HL-60 (cell line): Measurements from ENCODE around the gene PKD1L1.

Experiments
- DNase-seq, 2 experiments: peaks; one replicate each; pipeline ENCODE4 v3.0.0-alpha.2; 2010 to 2020; ENCODE audit warnings: low read depth in 1 of 2, low spot score in 1 of 2
- H3K27ac ChIP-seq: fragments of 250-450 bp; sonication (Bioruptor Pico); replicated peaks from 2 replicates; pipeline ENCODE4 v1.5.1; 2020; ENCODE audit warnings: mild to moderate bottlenecking, moderate library complexity
- H3K27me3 ChIP-seq: fragments of 250-450 bp; sonication (Bioruptor Pico); 2 replicates; pipeline ENCODE4 v1.5.1; 2021; ENCODE audit warnings: mild to moderate bottlenecking, moderate library complexity; ENCODE audit not compliant: insufficient read depth, poor library complexity, severe bottlenecking
- H3K4me3 ChIP-seq: replicated peaks from 2 replicates; pipeline ENCODE4 v1.5.1; 2011; ENCODE audit warnings: mild to moderate bottlenecking, control low read depth, low read length; ENCODE audit not compliant: insufficient read depth
- CTCF ChIP-seq: IDR thresholded peaks from one replicate; pipeline ENCODE4 v1.5.1; 2011; ENCODE audit warnings: low read length, control low read depth, inconsistent platforms; ENCODE audit not compliant: insufficient read depth
- GABPA ChIP-seq: IDR thresholded peaks from 2 replicates; pipeline ENCODE4 v1.6.1; 2012; ENCODE audit warnings: low read depth
- POLR2AphosphoS5 ChIP-seq: IDR thresholded peaks from 2 replicates; pipeline ENCODE4 v1.6.1; 2012; ENCODE audit warnings: low read depth
- REST ChIP-seq: IDR thresholded peaks from 2 replicates; pipeline ENCODE4 v1.6.1; 2012; ENCODE audit warnings: low read depth; ENCODE audit not compliant: insufficient replicate concordance
- SPI1 ChIP-seq: IDR thresholded peaks from 2 replicates; pipeline ENCODE4 v1.6.1; 2012; ENCODE audit warnings: low read depth, mild to moderate bottlenecking, borderline replicate concordance

Gene PKD1L1

DNA sequence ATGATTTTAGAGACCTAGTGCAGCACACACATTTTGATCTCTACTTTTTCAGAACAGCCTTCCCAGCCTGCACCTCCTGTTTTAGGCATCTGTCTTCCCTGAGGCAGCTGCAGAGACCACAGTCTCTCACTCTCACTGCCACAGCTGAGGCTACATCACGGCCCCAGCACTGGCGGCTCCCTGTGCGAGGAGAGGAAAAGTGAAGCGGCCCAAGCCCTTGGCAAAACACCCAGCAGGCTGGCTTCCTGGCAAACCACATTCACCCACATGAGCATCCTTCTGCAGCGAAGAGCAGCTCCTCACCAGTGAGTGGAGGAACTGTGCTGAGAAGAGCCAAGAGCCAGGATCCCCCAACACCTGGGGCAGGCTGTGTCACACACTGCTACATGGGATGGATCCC lies 17.2 kb upstream of the PKD1L1 start:
- DNase-seq, result no peak
- TF ChIP-seq POLR2AphosphoS5, result no peak
- TF ChIP-seq GABPA, result no peak
- no peak for TF ChIP-seq REST
- no peak for TF ChIP-seq SPI1
- no peak for TF ChIP-seq CTCF
- H3K27ac ChIP-seq, result no peak overlapping the region

GRCh38 chr7:47962262-47962661 lies 14.0 kb upstream of the PKD1L1 start:
- Histone ChIP-seq H3K4me3 (no peak overlapping the region), H3K27me3 (no peaks in the 10 kb centered on the region), H3K27ac (no peak overlapping the region)
- no peak for TF ChIP-seq POLR2AphosphoS5
- TF ChIP-seq SPI1, result no peak
- no peak for TF ChIP-seq REST
- no peak for TF ChIP-seq GABPA
- no peak for TF ChIP-seq CTCF
- no peak for DNase-seq

More for the DNA sequence above, 17.2 kb upstream of the PKD1L1 start:
- Histone ChIP-seq H3K27me3 (no peaks in the 10 kb centered on the region), H3K4me3 (no peak overlapping the region)

GRCh38 chr7:47957156-47957555 lies 8.9 kb upstream of the PKD1L1 start:
- Histone ChIP-seq H3K27ac (no peak overlapping the region), H3K27me3 (no peaks in the 10 kb centered on the region), H3K4me3 (no peak overlapping the region)
- DNase-seq, result no peak
- TF ChIP-seq CTCF (no peak), REST (no peak), POLR2AphosphoS5 (no peak), SPI1 (no peak), GABPA (no peak)
